Adrenal gland (tissue), 5 donors: ENCODE data around the gene RCOR1.

Experiments used
- CTCF ChIP-seq, 6 experiments: fragments of 450-650 bp in 4 of 6; fragments of 200-600 bp in 2 of 6; sonication (generic) in 1 of 6; IDR thresholded peaks; 1 replicate in 5 of 6; 2 replicates in 1 of 6; pipeline versions ENCODE4 v1.5.1 to v1.8.0; 2016 to 2021; ENCODE audit warnings: antibody characterized with exemption in 6 of 6, mild to moderate bottlenecking in 2 of 6, moderate library complexity in 1 of 6
- POLR2A ChIP-seq, 2 donors: fragments of 450-650 bp; IDR thresholded peaks; one replicate each; pipeline ENCODE4 v1.6.1; 2017; ENCODE audit warnings: antibody characterized with exemption in 2 of 2, mild to moderate bottlenecking in 2 of 2, moderate library complexity in 1 of 2
- donor health status: DM: no; HTN: no; CAD: no.

GRCh38 chr14:102771144-102771543 is 178.7 kb downstream of the RCOR1 start:
- no peak for TF ChIP-seq CTCF (IDR thresholded peaks at IDR 0.05)
- TF ChIP-seq POLR2A (IDR thresholded peaks at IDR 0.05) = no peak
